Measurements from ENCODE around the gene PLCH1.
A peak's percentile ranks its signal among the peaks of the same experiment; 100 is the strongest.

Gene PLCH1

GRCh38 chr3:155502630-155503029, 242.2 kb downstream of the PLCH1 start:
- TF ChIP-seq CTCF (IDR thresholded peaks at IDR 0.05; ENCODE audit: low read depth, low read length, missing control alignments): no peak
- no peak overlapping the region for H3K4me3 ChIP-seq (replicated peaks; ENCODE audit: low read depth, low read length)
- no peak for DNase-seq (ENCODE audit: extremely low read depth, low read depth)

- no peak for DNase-seq (ENCODE audit: extremely low read depth, low read depth)
- TF ChIP-seq CTCF (IDR thresholded peaks at IDR 0.05; ENCODE audit: low read depth, low read length, missing control alignments): no peak
Measured at GRCh38 chr3:155500194-155500818, 244.6 kb downstream of the PLCH1 start.

GRCh38 chr3:155497930-155498647, 246.8 kb downstream of the PLCH1 start:
- TF ChIP-seq CTCF (IDR thresholded peaks at IDR 0.05; ENCODE audit: low read depth, low read length, missing control alignments): no peak
- DNase-seq (ENCODE audit: extremely low read depth, low read depth): peak; percentile 41
- H3K4me3 ChIP-seq (replicated peaks; ENCODE audit: low read depth, low read length): no peak overlapping the region

More at GRCh38 chr3:155500194-155500818, 244.6 kb downstream of the PLCH1 start:
- no peak overlapping the region for H3K4me3 ChIP-seq (replicated peaks; ENCODE audit: low read depth, low read length)

- TF ChIP-seq CTCF (IDR thresholded peaks at IDR 0.05; ENCODE audit: low read depth, low read length, missing control alignments): no peak
- no peak for DNase-seq (ENCODE audit: extremely low read depth, low read depth)
- H3K4me3 ChIP-seq (replicated peaks; ENCODE audit: low read depth, low read length): no peak overlapping the region
Measured at GRCh38 chr3:155496206-155496605, 248.7 kb downstream of the PLCH1 start.

GRCh38 chr3:155495387-155495786, 249.5 kb downstream of the PLCH1 start:
- H3K4me3 ChIP-seq (replicated peaks; ENCODE audit: low read depth, low read length): no peak overlapping the region
- no peak for TF ChIP-seq CTCF (IDR thresholded peaks at IDR 0.05; ENCODE audit: low read depth, low read length, missing control alignments)
- no peak for DNase-seq (ENCODE audit: extremely low read depth, low read depth)

GRCh38 chr3:155494332-155494731, 250.5 kb downstream of the PLCH1 start:
- DNase-seq (ENCODE audit: extremely low read depth, low read depth): no peak
- TF ChIP-seq CTCF (IDR thresholded peaks at IDR 0.05; ENCODE audit: low read depth, low read length, missing control alignments): no peak
- no peak overlapping the region for H3K4me3 ChIP-seq (replicated peaks; ENCODE audit: low read depth, low read length)

Data from HFF-Myc (cell line).